Non-pigmented ciliary epithelial cell (primary cell): ENCODE results near the gene KLHL20.
"Not testable (repeated sequence)": the region's sequence is repeated elsewhere in the genome, so short reads cannot be mapped to it uniquely, and the experiment has no call there.

ENCODE experiments used
- DNase-seq: peaks from one replicate; pipeline ENCODE4 v3.0.0-alpha.2; 2010; ENCODE audit warnings: low read depth

KLHL20 gene

GRCh38 chr1:173714759-173715537, at the start of gene KLHL20:
Gene KLHL20, plus strand, starts transcription at chr1:173714981. Its CDS starts 1,063 bp downstream, at chr1:173716044.
- peak; percentile 64 for DNase-seq

GRCh38 chr1:173666646-173667045, 48.1 kb upstream of the KLHL20 start:
- no peak for DNase-seq

GRCh38 chr1:173669491-173669941, 45.3 kb upstream of the KLHL20 start, which contains the start of gene ANKRD45:
Gene ANKRD45, minus strand, starts transcription at chr1:173669851. Its CDS starts 10,433 bp downstream, at chr1:173659418.
- DNase-seq = no peak

GRCh38 chr1:173674496-173674895, 40.3 kb upstream of the KLHL20 start:
- DNase-seq = not testable (repeated sequence)

GRCh38 chr1:173680152-173680551, 34.6 kb upstream of the KLHL20 start:
- not testable (repeated sequence) for DNase-seq

- DNase-seq = no peak
These were observed 32.6 kb upstream of the KLHL20 start for GRCh38 chr1:173682184-173682583.

GRCh38 chr1:173683838-173684237, 30.9 kb upstream of the KLHL20 start:
- DNase-seq = not testable (repeated sequence)

GRCh38 chr1:173685121-173685520, 29.7 kb upstream of the KLHL20 start:
- DNase-seq = not testable (repeated sequence)

GRCh38 chr1:173688300-173688699, 26.5 kb upstream of the KLHL20 start:
- DNase-seq = no peak

GRCh38 chr1:173693238-173693637, 21.5 kb upstream of the KLHL20 start:
- no peak for DNase-seq

GRCh38 chr1:173701299-173701698, 13.5 kb upstream of the KLHL20 start:
- DNase-seq = not testable (repeated sequence)

- no peak for DNase-seq
These were observed 12.0 kb upstream of the KLHL20 start for GRCh38 chr1:173702736-173703135.

- no peak for DNase-seq
These were observed 9.7 kb upstream of the KLHL20 start for GRCh38 chr1:173705117-173705516.

GRCh38 chr1:173708787-173709186, 6.0 kb upstream of the KLHL20 start:
- DNase-seq = no peak

GRCh38 chr1:173714441-173714758, 381 bp upstream of the KLHL20 start:
- DNase-seq = no peak

- DNase-seq = no peak
These were observed 710 bp downstream of the KLHL20 start for GRCh38 chr1:173715538-173715844.

- DNase-seq = no peak
These were observed 2.5 kb downstream of the KLHL20 start for GRCh38 chr1:173717238-173717637.

GRCh38 chr1:173731331-173731730, 16.6 kb downstream of the KLHL20 start:
- DNase-seq = not testable (repeated sequence)

GRCh38 chr1:173733912-173734311, 19.1 kb downstream of the KLHL20 start:
- DNase-seq = no peak

GRCh38 chr1:173736104-173736503, 21.3 kb downstream of the KLHL20 start:
- DNase-seq = not testable (repeated sequence)

GRCh38 chr1:173742203-173742886, 27.6 kb downstream of the KLHL20 start:
- no peak for DNase-seq

- no peak for DNase-seq
These were observed 29.9 kb downstream of the KLHL20 start for GRCh38 chr1:173744651-173745050.

GRCh38 chr1:173749137-173749536, 34.4 kb downstream of the KLHL20 start:
- no peak for DNase-seq
